Measurements from ENCODE around the gene ZDHHC14.
A peak's percentile ranks its signal among the peaks of the same experiment; 100 is the strongest.

The ZDHHC14 gene

DNA sequence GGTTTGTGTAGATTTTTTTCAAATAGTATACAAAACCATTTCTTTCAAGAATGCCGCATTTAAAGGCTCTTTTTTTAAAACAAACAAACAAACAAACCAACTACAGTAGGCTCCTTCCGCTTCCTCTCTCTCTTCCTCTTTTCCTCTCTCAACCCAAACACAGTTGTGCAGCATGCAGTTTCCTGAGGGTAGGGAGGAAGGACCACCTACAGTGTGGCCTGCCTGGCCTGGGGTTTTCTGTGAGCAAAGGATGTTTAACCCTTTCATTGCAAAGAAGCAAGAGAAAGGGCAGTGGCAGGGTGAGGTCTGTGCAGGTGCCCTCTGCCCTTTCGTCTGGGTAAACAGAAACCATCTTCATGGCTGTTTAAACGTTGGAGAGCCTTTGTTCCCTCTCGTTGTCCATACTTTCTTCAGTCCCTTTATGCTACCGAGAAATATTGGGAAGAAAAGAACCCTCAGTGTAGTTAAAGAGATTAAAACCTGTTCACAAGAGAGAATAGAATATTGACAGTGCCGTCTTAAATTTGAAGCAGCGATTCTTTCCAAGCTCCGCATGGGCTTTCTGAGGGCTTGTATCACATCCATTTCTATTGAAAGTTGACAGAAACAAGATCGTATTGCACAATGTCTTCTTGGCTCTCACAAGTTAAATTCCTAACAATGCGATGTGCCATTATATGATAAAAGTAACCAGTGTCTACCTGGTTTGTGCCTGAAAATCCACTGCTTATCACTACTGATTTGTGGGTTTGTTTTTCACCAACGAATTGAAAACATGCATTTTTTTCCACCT is 226.5 kb downstream of the ZDHHC14 start:
- DNase-seq = peak; percentile 76

DNA sequence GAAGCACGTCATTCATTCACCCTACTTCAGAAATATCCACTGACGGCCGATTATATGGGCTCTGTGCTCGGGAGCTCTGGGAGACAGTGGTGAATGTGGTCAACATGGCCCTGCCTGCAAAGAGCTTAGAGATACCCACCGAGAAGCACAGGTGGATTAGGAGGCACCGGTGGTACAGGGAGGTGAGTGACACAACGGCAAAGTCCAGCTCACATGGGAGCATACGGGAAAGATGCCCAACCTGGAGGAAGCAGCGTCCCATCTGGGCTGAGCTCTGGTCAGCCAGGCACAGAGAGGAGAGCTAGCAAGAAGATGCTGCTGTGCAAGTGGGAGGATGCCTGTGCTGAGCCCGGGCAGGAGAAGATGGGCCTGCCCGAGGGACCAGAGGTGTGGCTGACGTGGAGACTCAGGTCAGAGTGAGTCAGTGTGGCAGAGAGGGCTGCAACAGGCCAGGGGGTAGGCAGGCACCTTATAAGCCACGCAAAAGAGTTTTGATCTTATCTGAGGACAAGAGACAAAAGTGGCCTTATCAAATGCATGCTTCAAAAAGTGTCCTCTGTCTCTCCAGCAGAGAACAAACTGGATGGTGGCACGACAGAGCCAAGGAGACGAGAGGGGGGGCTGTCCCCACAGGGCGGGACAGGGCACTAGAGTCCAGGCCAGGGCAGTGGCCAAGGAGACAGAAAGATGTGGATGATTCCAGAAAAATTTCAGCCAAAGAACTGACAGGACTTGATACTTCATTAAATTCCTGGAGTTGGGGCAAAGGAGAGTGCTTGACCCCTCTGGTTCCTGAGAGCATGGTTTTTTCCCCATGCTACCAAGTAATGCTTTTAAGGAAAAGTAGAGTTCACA is 227.5 kb downstream of the ZDHHC14 start:
- no peak for DNase-seq

DNA sequence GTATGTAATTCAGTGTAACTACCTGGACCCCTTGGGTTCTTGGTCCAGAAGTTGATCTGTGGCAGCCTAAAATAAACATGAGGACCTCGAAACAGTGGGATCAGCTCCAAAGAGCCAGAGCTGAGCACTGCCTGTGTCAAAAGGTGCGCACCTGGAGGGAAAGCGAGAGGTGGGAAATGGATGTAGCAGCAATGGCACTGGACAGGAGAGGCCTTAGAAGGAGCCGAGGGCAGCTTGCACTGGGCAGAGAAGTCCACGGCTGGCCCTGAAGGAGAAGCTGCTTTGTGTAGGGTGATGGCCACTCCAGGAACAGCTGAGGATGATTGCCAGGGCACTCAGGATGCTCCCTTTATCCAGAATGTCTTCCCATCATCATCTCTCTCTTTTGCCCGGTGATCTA is 228.1 kb downstream of the ZDHHC14 start:
- DNase-seq = no peak

DNA sequence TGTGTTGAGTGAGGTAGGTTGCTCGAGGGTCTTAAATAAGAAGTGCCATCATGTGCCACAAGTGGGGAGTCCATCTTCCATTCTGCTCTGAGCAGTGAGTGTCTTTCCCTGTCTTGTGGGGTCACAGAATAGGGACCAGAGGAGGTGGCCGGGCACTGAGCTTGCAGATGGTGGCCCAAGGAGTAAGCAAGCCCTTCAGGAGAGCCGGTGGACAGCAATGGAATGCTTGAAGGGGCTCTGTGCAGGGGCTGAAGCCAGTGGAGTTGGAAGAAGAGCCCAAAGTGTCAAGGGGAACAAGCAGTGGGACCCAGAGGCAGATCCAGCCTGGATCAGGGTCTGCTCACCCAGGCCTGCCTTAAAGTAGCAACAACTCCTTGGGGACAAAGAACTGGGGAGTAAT is 228.6 kb downstream of the ZDHHC14 start:
- no peak for DNase-seq

DNA sequence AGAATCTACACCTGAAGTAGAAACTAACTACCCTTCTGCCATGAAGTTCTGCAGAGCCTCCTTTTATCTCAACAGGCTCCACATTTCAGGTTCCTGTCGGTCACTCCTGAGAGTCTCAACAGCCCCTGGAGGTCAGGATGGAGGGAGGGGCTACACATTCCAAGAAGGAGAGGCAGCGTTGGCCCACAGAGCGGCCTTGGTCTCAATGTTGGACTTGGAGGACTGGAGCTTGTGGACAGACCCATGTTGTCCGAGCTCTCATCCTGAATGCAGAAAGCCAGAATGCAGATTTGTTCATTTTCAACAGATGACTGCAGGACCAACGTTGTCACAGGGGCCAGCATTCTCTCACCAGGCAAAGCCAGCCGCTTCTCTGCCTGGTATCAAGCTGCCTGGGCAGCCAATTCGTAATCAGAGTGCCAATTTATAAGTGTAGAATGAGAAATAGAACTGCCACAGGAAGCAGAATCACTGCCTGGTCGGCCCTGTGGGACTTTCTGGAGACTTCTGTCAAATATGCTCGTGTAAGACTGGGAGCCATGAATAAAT is 229.5 kb downstream of the ZDHHC14 start:
- DNase-seq = no peak

DNA sequence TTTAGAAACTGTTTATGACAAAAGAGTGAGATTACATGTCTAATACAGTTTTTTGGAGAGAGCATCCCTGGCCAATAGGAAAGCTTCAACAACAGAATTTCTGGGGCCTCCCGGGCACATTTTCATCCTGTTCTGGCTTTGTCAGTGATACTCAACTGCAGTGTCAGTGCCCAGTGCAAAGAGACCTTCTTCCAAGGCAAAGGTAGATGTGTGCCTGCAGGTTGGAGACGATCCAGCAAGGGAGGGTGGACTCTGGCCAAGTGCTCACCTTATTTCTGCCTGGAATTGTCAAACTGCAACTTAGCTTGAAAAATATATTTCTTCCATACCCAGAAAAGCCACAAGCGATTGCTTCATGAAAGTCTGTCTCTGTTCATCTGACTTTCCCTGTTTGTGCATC is 230.4 kb downstream of the ZDHHC14 start:
- no peak for DNase-seq

DNA sequence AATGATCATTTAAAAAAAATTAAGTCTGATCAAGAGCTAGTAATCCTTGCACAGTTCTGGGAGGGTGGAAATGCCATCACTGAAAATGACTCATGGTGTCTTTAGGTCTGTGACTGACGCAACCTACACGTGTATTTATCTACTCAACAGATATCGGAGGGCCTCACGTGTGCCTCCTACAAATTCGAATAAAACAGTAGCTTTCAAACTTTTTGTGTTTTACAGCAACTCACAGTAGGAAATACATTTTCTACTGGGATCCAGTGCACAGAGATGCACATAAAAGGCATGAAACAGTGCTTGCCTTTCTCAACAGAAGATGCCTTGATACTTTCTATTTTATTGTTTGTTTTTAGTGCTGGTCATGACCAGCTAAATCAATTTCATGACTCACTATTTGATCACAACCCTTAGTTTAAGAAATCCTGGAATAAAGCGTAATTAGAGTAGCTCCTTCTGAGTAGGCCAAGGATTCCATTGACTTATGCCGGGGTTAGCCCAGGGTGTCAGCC is 232.1 kb downstream of the ZDHHC14 start:
- DNase-seq = no peak

DNA sequence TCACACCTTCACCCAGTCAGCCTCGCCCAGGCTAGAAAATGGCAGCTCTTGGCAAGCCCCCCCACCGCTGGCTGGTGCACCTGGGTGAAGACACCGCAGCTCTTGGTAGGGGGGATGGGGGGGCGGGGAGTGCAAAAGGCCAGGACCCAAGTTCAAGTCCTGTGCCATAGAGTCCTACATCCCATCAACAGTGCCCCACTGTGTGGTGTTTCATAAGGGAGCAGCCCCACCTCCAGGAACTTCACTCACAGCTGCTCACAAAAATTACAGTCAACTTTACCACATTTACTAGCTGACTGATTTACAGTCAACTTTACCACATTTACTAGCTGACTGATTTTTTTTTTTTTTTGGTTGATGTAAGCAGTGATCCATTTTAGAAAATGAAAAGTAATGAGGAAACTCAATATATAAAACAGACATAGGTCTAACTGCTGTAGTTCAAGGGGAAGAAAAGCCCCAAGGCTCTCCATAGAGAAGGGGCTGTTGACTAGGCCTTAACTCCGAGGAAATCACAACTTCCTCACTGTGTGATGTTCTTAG is 233.1 kb downstream of the ZDHHC14 start:
- DNase-seq = no peak

DNA sequence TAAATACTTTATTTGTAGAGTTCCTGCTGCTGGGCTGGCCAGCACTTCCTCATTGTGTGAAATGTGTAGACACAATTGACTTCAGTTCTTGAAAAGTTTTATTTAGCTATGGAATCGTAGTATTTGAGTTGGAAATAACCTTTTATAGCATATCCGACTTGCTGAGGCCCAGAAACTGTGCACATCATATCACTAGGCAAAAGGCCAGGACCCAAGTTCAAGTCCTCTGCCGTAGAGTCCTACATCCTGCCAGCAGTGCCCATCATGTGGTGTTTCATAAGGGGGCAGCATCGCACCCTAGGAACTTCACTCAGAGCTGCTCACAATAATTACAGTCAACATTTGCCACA is 234.4 kb downstream of the ZDHHC14 start:
- DNase-seq = no peak

DNA sequence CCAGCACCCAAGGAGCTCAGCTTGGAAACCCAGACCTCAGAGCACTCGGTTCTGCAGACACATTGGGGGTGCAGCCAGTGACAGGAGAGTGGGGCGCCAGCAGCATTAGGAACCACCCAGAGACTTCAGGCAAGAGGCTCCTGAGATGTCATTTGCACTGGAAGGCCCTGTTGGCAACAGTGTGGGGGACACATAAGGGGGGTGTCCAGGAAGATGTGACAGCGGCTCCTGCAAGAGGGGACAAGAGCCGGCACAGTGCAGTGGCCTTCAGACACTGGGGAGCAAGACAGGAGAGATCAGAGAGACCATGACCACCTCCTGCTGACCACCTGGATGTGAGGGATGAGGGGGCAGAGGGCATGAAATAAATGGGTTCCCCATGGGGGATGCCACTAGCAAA is 235.0 kb downstream of the ZDHHC14 start:
- no peak for DNase-seq

DNA sequence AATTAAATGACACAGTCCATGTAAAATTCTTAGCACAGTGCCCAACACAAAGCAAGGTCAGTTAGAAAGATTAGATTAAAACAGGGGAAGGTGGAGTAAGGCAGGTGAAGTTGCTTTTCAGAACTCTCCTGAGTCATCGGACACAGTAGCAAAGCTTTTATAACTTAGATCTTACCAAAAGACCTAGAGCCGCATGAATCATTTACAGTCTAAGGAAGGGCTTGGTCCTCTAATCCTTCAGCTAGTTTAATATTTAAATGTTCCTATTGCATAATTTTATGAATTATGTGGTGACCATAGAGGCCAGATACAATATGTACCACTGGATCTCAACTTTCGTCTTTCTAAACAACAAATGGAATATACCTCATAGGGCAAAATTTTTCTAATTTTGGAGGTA is 240.0 kb downstream of the ZDHHC14 start:
- no peak for DNase-seq

DNA sequence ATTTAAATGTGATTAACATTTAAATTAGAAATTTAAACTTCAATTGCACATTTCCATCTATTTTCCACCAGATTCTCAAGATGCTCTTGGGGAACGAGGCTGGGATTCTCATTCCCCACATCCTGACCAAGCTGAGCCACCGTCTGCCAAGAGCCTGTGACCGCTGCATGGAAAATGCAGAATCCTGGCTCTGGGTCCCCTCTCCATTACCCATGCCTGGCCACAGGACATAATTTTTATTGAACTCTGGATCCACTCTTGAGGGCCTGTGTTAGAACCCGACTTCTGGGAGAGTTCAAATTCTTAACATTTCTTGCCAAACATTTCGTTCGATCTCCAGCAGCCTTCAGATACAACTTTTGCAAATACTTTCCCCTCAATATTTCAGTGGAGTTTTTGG is 240.4 kb downstream of the ZDHHC14 start:
- DNase-seq = no peak

DNA sequence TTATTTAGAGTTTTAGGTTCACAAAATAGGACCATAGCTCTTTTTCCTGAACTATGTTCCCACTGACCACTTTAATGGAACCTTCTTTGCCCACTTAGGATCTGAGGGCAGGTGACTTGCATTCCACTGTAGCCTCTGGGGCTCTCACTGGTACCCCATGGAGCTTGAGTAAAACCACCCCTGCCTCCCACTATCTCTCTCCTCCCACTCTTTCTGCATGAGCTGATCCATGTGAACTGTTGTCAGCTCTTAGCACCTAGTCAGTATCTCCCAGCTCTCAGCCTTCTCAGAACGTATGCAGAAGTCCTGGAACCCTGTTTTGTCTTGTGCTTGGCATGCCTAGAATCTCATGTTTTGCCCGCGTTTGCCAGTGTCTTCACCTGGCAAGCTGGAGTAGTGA is 241.4 kb downstream of the ZDHHC14 start:
- no peak for DNase-seq

DNA sequence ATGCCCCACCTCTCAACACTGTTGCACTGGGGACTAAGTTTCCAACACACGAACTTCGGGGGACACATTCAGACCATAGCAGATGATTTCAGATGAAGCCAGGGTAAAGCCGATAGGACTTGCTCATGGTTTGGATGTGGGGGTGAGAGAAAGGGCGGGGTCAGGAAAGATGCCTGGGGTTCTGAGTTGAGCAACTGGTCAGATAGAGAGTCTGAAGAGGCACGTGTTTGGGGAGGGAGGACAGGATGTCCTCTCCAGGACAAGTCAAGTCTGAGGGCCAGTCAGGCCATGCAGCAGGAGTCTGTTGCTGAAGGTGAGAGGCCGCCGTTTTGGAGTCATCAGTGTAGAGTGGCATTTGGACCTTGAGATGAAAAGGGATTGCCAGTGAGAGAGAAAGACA is 244.1 kb downstream of the ZDHHC14 start:
- DNase-seq = no peak

DNA sequence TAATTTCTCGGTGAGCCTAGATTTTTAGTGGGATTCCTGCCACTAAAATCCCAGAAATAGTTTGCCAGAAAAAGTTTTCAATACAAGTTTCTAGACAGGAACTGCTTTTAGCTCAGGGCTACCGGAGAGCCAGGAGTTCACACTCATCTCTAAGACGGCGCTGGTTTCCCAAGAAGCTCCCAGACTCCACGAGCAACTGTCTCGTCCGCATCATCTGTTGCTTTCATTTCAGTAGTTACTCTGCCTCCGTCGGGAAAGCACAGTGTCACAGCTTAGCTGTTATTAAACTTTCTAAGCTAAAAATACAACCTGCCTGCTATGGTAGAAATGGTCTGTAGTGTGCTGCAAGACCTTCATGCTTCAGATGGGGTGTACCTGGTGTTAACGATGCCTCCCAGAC is 244.8 kb downstream of the ZDHHC14 start:
- DNase-seq = no peak

DNA sequence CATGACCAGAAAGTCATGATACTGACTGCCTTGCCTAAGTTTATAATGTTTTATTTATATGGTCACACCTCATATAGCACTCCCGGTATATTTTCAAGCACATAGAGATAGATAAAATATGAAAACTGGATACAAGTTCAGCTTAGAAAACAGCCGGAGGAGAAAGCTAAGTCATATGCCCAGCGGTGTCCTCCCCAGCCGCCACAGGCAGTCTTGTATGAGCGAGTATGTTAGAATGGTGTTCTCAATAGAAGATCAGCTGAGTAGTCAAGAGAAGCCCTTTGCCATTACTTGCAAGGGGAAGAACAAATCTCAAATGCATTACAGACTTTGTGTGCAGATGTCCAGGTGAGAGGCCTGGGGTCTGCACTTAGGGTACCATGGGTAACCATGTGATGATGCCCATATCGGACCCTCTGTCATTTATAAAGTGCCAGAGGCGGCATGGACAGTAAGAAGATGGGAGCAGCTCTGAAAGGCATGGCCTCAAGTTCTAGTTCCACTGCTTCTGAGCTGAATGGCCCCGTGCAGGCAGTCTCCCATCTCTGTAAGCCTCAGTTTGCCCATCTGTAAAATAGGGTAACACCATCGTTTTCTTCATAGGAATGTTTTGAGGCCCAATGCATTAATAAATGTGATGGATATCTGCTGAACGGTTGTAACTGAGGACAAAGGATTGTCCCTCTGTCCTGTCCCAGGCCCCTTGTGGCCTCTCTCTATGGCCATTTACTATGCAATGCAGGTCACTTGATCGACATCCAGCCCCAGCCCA is 246.4 kb downstream of the ZDHHC14 start:
- no peak for DNase-seq

DNA sequence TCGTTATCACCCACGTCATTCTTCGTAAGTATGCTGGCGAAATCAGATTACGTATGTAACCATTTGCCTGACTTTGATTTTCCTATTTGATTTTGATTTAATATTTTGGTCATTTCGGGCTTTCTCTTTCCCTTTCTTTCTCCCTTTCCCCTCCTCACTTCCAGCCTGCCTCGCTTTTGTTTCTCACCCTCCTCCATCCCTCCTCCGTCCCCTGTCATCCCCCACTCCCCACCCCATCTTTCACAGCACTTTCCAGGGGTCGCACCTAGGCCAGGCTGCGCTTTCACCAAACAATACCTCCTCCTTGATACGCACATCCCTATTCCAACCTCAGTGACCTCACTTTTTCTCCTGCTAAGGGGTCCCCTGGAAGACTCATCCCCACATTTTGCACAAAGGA is 247.5 kb downstream of the ZDHHC14 start:
- no peak for DNase-seq

DNA sequence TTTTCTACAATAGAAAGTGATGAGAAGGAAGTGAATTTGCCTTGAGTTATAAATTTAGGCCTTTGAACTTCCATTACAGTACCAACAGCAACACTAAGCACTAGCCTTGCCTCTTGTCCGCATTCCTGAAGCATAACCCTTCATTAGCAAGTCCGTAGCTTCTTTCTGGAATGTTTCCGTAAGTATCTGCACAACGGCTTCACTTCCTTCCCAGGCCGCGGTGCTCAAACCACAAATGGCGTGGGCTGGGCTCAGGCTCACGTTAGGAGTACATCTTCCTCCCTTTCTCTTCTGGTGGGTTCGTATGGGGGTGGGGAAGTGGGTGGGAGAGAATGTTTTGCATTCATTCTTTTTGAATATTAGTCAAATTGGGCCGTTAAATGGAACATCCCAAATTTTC is 248.2 kb downstream of the ZDHHC14 start:
- DNase-seq = no peak

DNA sequence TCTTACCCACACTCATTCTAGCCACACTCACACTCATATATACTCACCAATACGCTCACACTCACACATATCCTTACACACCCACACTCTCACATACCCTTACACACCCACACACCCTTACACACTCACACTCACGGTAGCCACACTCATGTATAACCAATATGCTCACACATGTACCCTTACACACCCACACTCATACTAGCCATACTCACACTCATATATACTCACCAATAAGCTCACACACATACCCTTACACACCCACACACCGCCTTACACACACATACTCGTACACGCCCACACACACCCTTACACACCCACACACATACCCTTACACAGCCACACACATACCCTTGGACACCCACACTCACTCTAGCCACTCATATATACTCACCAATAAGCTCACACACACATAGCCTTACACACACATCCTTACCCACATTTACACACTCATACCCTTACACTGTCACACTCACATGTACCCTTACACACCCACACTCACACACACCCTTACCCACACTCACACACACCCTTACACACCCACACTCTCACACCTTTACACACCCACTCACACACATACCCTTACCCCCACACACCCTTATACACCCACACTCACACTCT is 249.6 kb downstream of the ZDHHC14 start:
- DNase-seq = no peak

DNA sequence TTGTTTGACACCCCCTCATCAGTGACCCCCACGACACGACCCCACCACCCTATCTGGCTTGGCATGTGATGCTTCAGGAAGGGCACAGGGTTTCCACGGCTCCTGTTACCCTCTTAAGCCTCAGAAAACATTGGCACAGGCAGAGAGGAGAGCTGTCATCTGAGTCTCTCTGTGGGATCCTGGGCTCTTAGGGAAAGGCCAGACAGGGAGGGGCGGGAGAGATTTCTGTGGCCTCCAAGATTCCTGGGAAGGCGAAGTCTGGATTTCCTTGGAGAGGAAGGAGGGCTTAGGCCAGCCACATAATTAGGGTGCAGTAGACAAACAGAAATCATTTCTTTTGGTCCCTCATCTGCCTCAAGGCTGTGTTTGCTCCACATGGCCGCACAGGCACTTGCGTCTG is 250.4 kb downstream of the ZDHHC14 start:
- DNase-seq = no peak

DNA sequence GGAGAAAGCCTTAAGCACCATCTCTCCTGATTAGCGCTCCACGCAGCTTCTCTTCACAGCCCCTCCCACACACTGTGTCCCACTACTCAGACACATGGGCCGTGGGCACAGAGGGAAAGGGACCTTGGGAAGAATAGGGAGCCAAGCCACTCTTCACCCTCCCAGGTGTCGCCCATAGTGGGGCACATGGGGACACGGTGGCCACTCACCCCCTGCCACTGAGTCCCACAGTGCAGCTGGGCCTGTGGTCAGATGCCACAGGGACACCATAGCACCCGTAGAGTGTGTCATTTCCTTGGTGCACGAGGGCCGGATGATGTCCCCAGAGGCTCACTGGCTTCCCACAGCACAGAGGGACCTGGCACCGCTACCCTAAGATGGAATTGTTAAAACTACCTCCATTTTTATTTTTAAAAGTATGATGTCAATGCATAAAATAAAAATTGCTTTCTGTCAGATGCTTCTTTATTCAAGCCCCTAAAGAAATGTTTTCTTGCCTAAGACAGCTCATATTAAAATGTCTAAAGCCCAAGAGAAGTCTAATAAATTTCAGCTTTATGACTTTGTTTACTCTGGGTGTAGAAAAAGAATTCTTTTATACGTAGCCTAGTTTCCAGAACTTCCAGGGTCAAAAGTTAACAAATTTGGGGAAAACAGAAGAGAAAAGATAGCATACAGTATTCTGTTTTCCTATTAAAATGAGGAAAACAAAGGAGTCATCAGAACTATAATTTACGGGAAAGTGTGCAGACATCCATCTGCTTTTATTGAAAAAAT is 251.0 kb downstream of the ZDHHC14 start:
- DNase-seq = no peak

DNA sequence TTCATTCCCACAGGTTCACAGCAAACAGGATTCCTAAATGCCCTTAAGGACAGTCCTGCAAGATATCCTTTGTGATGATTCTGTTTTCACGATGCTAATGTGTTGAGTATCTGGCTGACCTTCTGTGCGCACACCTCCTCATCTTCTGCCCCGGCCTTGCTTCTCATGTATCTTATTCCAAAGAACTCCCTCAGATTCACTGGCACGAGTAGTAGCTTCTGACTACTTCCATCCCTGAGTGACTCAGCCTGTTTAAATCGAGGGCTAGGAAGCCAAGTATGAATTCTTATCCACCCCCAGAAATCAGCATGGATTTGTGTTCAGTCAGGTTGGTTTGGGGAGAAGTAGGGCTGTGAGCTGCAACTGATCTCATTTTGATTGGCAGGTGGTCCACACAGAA is 251.8 kb downstream of the ZDHHC14 start:
- DNase-seq = no peak
